HuH-7 (cell line): ENCODE data around the gene GBX2.

Experiments
- DNase-seq: peaks from one replicate; pipeline ENCODE4 v3.0.0; 2011; ENCODE audit warnings: low spot score

The GBX2 gene

GRCh38 chr2:236167297-236168109 is 683 bp downstream of the GBX2 start:
- DNase-seq = peak; percentile 65

GRCh38 chr2:236166796-236167296 is 1.3 kb downstream of the GBX2 start:
- DNase-seq = no peak

DNA sequence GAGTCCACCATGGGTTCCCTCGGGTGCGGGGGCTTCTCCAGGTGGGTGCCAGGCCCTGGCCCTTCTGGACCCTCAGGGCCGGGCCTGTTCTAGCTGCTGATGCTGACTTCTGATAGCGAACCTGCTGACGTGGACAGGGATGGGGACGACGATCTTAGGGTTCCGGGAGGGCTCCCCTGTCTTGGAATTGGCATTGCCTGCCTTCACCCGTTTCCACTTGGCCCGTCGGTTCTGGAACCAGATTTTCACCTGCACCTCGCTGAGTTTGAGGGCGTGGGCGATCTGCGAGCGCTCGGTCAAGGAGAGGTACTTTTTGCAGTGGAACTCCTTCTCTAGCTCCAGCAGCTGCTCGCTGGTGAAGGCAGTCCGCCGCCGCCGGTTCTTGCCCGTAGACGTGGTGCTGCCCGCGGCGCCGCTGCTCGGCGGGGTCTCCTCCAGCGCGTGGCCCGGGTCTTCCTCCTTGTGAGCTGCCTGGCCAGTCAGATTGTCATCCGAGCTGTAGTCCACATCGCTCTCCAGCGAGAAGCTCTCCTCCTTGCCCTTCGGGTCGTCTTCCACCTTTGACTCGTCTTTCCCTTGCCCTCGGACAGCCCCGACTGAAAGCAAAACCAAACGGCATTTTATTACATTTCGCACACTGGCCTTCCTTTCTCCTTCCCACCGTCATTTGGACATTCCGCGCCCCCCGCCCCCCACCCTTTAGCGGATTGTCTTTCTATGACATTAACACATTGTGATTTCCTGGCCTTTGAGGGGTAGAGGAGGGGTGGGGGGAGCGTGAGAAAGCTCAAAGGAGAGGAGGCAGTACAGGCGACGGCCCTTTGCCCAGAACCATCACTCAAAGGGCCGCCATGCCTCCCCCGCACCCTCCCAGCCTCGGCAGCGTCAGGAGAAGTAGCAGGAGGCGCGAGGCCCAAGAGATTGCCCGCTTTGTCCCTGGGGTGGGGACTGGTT is 2.1 kb downstream of the GBX2 start:
- no peak for DNase-seq

GRCh38 chr2:236164925-236165841 is 3.0 kb downstream of the GBX2 start:
- peak; percentile 12 for DNase-seq

GRCh38 chr2:236164201-236164924 is 3.8 kb downstream of the GBX2 start:
- peak; percentile 15 for DNase-seq

GRCh38 chr2:236163471-236164200 is 4.5 kb downstream of the GBX2 start:
- DNase-seq = peak; percentile 6

GRCh38 chr2:236162882-236163470 is 5.2 kb downstream of the GBX2 start:
- DNase-seq = no peak

- no peak for DNase-seq
Measured at GRCh38 chr2:236162031-236162845, 5.9 kb downstream of the GBX2 start.

- DNase-seq = peak; percentile 19
Measured at GRCh38 chr2:236161531-236161930, 6.7 kb downstream of the GBX2 start.

- DNase-seq = no peak
Measured at GRCh38 chr2:236161082-236161462, 7.1 kb downstream of the GBX2 start.

DNA sequence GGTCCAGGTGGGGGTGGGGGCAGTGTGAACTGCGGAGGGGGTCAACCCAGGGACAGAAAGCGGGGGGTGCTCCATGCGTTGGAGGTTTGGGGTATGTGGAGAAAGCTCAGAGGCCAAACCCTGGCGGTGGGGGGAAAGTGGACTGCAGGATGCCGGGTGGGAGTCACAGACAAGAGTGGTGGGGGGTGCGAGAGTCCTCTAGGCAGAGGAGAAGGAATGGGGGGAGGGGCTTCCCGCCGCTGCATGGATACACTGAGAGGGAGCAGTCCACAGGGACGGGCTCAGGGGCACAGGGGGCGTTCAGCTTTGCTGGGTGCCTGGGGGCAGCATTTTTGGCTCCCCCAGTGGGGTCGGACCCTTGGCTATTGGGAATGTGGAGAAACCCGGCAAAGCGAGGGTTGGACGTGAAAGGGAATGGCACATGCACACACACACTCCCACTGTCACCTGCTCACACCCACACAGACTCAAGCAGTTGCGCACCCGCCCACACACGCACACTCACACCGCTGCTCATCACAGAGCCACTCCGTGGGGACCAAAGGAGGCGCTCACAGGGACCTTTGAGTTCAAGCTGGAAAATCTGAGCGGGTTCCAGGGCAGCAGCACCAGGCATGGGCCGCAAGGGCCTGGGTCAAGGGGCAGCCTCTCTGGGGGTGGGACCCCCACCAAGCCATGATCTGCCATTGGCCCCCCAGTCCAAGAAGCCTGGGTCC is 7.7 kb downstream of the GBX2 start:
- no peak for DNase-seq

DNA sequence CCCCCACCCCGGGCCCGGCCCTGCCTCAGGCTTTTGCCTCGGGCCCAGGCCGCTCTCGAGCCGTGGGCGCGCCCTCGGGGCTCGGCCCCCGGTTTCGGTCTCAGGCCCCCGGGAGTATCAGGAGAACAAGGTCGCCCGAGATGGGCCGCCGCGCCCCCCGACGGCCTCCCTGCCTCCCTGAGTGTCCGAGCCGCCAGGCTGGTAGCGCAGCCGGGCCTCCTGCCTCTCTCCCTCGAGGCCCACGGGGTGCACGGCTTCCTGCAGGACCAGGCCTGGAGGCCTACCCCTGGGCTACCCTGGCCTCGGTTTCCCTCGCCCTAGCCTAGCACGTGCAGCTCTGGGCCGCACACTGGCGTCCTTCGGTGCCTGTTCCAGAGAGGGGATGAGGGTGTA is 8.4 kb downstream of the GBX2 start:
- no peak for DNase-seq

- DNase-seq = no peak
Measured at GRCh38 chr2:236158969-236159777, 9.0 kb downstream of the GBX2 start.

GRCh38 chr2:236157815-236158498 is 10.2 kb downstream of the GBX2 start:
- no peak for DNase-seq

DNA sequence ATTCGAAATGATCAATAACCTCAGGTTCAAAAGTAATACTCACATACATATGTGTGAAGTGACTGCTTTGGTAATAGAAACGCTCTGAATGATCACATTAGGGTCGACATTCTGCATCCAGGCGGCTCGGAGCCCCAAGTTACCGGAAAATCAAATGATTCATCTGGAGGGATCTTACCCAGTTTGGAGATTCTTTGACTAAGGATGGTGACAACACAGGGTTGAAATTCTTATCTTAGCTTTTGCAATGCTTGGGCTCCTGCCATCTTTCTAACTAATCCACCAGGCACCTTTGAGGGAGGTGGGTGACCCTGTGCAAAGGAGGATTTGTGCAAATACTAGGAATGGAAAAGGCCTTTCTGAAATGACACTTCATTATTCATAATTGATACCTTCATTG is 10.8 kb downstream of the GBX2 start:
- no peak for DNase-seq

DNA sequence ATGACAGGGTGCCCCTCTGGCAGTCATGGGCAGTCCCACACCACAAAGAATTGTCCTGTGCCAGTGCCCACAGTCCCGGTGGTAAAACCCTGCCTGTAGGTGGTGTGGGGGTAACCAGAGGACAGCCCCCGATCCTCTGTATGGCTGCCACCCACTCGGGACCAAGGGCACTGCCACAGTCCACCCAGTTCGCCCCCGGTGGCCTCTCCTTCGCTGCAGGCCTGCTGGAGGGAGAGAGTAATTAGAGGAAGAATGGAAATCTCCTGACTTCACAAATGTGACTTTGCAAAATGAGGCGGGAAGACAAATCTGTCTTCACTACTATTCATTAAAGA is 11.4 kb downstream of the GBX2 start:
- no peak for DNase-seq
